H9 (cell line): ENCODE measurements around the gene GNAS-AS1. TPM values are rescaled to one million over a fixed set of nuclear protein-coding genes. Genes with fewer than 3 reads are reported as not detected.
A peak's percentile ranks its signal among the peaks of the same experiment; 100 is the strongest.

ENCODE experiments used
- DNase-seq: peaks from one replicate; pipeline ENCODE4 v3.0.0-alpha.2; 2017
- H2AFZ ChIP-seq: one replicate; pipeline ENCODE4 v1.6.1; 2013; ENCODE audit warnings: mild to moderate bottlenecking, low read length, control low read depth, moderate library complexity
- H2AK5ac ChIP-seq: 2 replicates; pipeline ENCODE4 v1.6.1; 2013; ENCODE audit warnings: low read length, control low read depth, mixed read lengths; ENCODE audit not compliant: insufficient read length
- H2BK120ac ChIP-seq: one replicate; pipeline ENCODE4 v1.6.1; 2013; ENCODE audit warnings: low read depth, mild to moderate bottlenecking, low read length, control low read depth, inconsistent platforms; ENCODE audit not compliant: poor library complexity, severe bottlenecking
- H2BK12ac ChIP-seq: 2 replicates; pipeline ENCODE4 v1.6.1; 2013; ENCODE audit warnings: low read length, control low read depth, mixed read lengths, low read depth; ENCODE audit not compliant: insufficient read length
- H2BK15ac ChIP-seq: 2 replicates; pipeline ENCODE4 v1.6.1; 2013; ENCODE audit warnings: low read depth, low read length, control low read depth
- H2BK20ac ChIP-seq: one replicate; pipeline ENCODE4 v1.6.1; 2013; ENCODE audit warnings: low read depth, mild to moderate bottlenecking, low read length, control low read depth, inconsistent platforms; ENCODE audit not compliant: poor library complexity, severe bottlenecking
- H2BK5ac ChIP-seq: 2 replicates; pipeline ENCODE4 v1.6.1; 2013; ENCODE audit warnings: low read length, control low read depth, mixed read lengths; ENCODE audit not compliant: insufficient read length
- H3K14ac ChIP-seq: 2 replicates; pipeline ENCODE4 v1.6.1; 2013; ENCODE audit warnings: low read length, control low read depth; ENCODE audit not compliant: insufficient read depth
- H3K18ac ChIP-seq: 2 replicates; pipeline ENCODE4 v1.6.1; 2013; ENCODE audit warnings: low read depth, mild to moderate bottlenecking, mixed read lengths, low read length, control low read depth; ENCODE audit not compliant: insufficient read length
- H3K23ac ChIP-seq: 2 replicates; pipeline ENCODE4 v1.6.1; 2013; ENCODE audit warnings: low read length, control low read depth, mixed read lengths, low read depth; ENCODE audit not compliant: insufficient read length
- H3K23me2 ChIP-seq: 2 replicates; pipeline ENCODE4 v1.6.1; 2013; ENCODE audit warnings: low read depth, mild to moderate bottlenecking, mixed read lengths, low read length, control low read depth; ENCODE audit not compliant: insufficient read length, poor library complexity, severe bottlenecking
- H3K27ac ChIP-seq: 2 replicates; pipeline ENCODE4 v1.5.1; 2013; ENCODE audit warnings: low read length, control low read depth, mixed read lengths, low read depth; ENCODE audit not compliant: insufficient read length
- H3K27me3 ChIP-seq: 2 replicates; pipeline ENCODE4 v1.6.1; 2013; ENCODE audit warnings: low read length, control low read depth, inconsistent platforms; ENCODE audit not compliant: insufficient read depth
- H3K4ac ChIP-seq: 2 replicates; pipeline ENCODE4 v1.6.1; 2013; ENCODE audit warnings: low read depth, mild to moderate bottlenecking, control low read depth, inconsistent platforms, low read length, moderate library complexity
- H3K4me1 ChIP-seq: 2 replicates; pipeline ENCODE4 v1.6.1; 2013; ENCODE audit warnings: low read length, control low read depth, inconsistent platforms; ENCODE audit not compliant: insufficient read depth
- H3K4me2 ChIP-seq: 2 replicates; pipeline ENCODE4 v1.6.1; 2013; ENCODE audit warnings: low read length, control low read depth, mixed read lengths; ENCODE audit not compliant: insufficient read length, insufficient read depth
- H3K56ac ChIP-seq: 2 replicates; pipeline ENCODE4 v1.6.1; 2013; ENCODE audit warnings: low read depth, mild to moderate bottlenecking, mixed read lengths, low read length, control low read depth; ENCODE audit not compliant: insufficient read length
- H3K79me1 ChIP-seq: 2 replicates; pipeline ENCODE4 v1.6.1; 2013; ENCODE audit warnings: low read depth, mild to moderate bottlenecking, moderate library complexity, low read length, control low read depth, inconsistent platforms; ENCODE audit not compliant: insufficient read depth, poor library complexity, severe bottlenecking
- H3K79me2 ChIP-seq: 2 replicates; pipeline ENCODE4 v1.6.1; 2013; ENCODE audit warnings: low read length, control low read depth, inconsistent platforms; ENCODE audit not compliant: insufficient read depth
- H3K9ac ChIP-seq: 2 replicates; pipeline ENCODE4 v1.6.1; 2013; ENCODE audit warnings: low read length, control low read depth, mixed read lengths; ENCODE audit not compliant: insufficient read length; ENCODE audit errors: extremely low read depth
- H3K9me3 ChIP-seq: one replicate; pipeline ENCODE4 v1.6.1; 2013; ENCODE audit warnings: low read depth, low read length, inconsistent platforms; ENCODE audit not compliant: control insufficient read depth
- H3T11ph ChIP-seq: one replicate; pipeline ENCODE4 v1.6.1; 2013; ENCODE audit warnings: mild to moderate bottlenecking, low read length, control low read depth, inconsistent platforms
- H4K20me1 ChIP-seq: one replicate; pipeline ENCODE4 v1.6.1; 2013; ENCODE audit not compliant: control insufficient read depth, insufficient read length, insufficient read depth
- H4K5ac ChIP-seq: 2 replicates; pipeline ENCODE4 v1.6.1; 2013; ENCODE audit warnings: low read depth, mild to moderate bottlenecking, mixed read lengths, low read length, control low read depth; ENCODE audit not compliant: insufficient read length
- H4K8ac ChIP-seq: replicated peaks from 2 replicates; pipeline ENCODE4 v1.6.1; 2013; ENCODE audit warnings: low read length, control low read depth, mixed read lengths, low read depth; ENCODE audit not compliant: insufficient read length
- H4K91ac ChIP-seq: 2 replicates; pipeline ENCODE4 v1.6.1; 2013; ENCODE audit warnings: low read depth, mild to moderate bottlenecking, moderate library complexity, mixed read lengths, low read length, control low read depth; ENCODE audit not compliant: insufficient read length
- H3K27ac Mint-ChIP-seq, 3 experiments: 2 replicates in 2 of 3; 3 replicates in 1 of 3; pipeline ENCODE4 v1.8.0; 2020 to 2021; ENCODE audit warnings: mixed read lengths in 3 of 3, mild to moderate bottlenecking in 1 of 3, moderate library complexity in 1 of 3
- H3K27me3 Mint-ChIP-seq: 2 replicates; pipeline ENCODE4 v1.8.0; 2021; ENCODE audit warnings: low read depth, mild to moderate bottlenecking, moderate library complexity, mixed read lengths
- H3K36me3 Mint-ChIP-seq, 3 experiments: 2 replicates in 2 of 3; 3 replicates in 1 of 3; pipeline ENCODE4 v1.8.0; 2020 to 2021; ENCODE audit warnings: low read depth in 3 of 3, mixed read lengths in 3 of 3; ENCODE audit not compliant: insufficient read depth in 1 of 3
- H3K4me1 Mint-ChIP-seq, 2 experiments: 2 replicates each; pipeline ENCODE4 v1.8.0; 2020; ENCODE audit warnings: mixed read lengths in 2 of 2
- H3K4me3 Mint-ChIP-seq, 2 experiments: 2 replicates in 1 of 2; 3 replicates in 1 of 2; pipeline ENCODE4 v1.8.0; 2020 to 2021; ENCODE audit warnings: mild to moderate bottlenecking in 2 of 2, mixed read lengths in 2 of 2, moderate library complexity in 1 of 2
- H3K9me3 Mint-ChIP-seq, 2 experiments: 2 replicates in 1 of 2; 3 replicates in 1 of 2; pipeline ENCODE4 v1.8.0; 2020; ENCODE audit warnings: mild to moderate bottlenecking in 2 of 2, mixed read lengths in 2 of 2, moderate library complexity in 1 of 2
- WGBS: extraction: QIAGEN DNeasy Blood & Tissue Kit; methylation state at CpG from one replicate; pipeline ENCODE4 v1.1.7; 2013; ENCODE audit warnings: missing lambda C conversion rate, low lambda C conversion rate, mixed read lengths; ENCODE audit not compliant: insufficient read length; ENCODE audit errors: extremely low coverage; 5-methylcytosine and 5-hydroxymethylcytosine counted together
- total RNA-seq: library from RNA; stranded (reverse); gene quantifications from 2 replicates; pipeline ENCODE4 v1.2.1, GENCODE V29; 2021
- TF ChIP-seq, protein P1 (sequence below): fragments of 200-600 bp; sonication (generic); conservative IDR thresholded peaks from 3 replicates; pipeline ENCODE4 v1.8.0; 2021; ENCODE audit warnings: antibody characterized with exemption, mild to moderate bottlenecking

The GNAS-AS1 gene
- total RNA-seq, 1 experiment from 2014 or later: 11.3 TPM

DNA sequence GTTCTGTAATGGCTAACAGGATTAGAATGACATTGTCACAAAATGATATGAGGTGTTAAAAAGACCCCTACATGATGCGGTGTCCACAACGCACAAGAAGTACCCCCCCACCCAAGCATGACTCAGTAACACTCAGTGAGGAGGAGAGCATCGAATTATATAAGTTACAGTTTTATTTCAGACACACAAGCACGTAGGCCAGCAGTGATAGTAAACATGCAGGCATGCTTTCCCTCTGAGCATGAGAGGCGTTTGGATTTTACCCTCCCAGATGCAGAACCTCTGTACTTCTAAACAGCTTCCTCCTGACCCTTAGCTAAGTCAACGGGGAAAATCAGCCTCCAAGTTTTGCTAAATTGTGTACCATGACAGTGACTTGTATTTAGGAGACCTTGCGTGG is 25.7 kb upstream of the GNAS-AS1 start:
- Histone ChIP-seq H4K20me1 (no peaks in the 10 kb centered on the region), H3K4ac (no peak overlapping the region), H3K79me2 (no peaks in the 10 kb centered on the region), H2BK5ac (no peak overlapping the region), H3K79me1 (no peaks in the 10 kb centered on the region), H4K91ac (no peak overlapping the region), H3K14ac (no peak overlapping the region), H4K8ac (no peak overlapping the region), H3K18ac (no peak overlapping the region), H3K27ac (no peak overlapping the region), H3K23ac (no peak overlapping the region), H3K27me3 (no peaks in the 10 kb centered on the region), H4K5ac (no peak overlapping the region), H3K9me3 (no peaks in the 10 kb centered on the region), H2BK15ac (no peak overlapping the region), H3K4me1 (peaks cover 2% of the 10 kb centered on the region; the same call in 1 of the 2 replicates), H2BK120ac (no peak overlapping the region), H2BK12ac (no peak overlapping the region), H3T11ph (no peak overlapping the region), H3K56ac (no peak overlapping the region), H3K23me2 (no peaks in the 10 kb centered on the region), H3K4me2 (no peak overlapping the region), H2AFZ (no peak overlapping the region), H3K9ac (no peak overlapping the region), H2AK5ac (no peak overlapping the region), H2BK20ac (no peak overlapping the region)
- TF ChIP-seq, protein P1, sequence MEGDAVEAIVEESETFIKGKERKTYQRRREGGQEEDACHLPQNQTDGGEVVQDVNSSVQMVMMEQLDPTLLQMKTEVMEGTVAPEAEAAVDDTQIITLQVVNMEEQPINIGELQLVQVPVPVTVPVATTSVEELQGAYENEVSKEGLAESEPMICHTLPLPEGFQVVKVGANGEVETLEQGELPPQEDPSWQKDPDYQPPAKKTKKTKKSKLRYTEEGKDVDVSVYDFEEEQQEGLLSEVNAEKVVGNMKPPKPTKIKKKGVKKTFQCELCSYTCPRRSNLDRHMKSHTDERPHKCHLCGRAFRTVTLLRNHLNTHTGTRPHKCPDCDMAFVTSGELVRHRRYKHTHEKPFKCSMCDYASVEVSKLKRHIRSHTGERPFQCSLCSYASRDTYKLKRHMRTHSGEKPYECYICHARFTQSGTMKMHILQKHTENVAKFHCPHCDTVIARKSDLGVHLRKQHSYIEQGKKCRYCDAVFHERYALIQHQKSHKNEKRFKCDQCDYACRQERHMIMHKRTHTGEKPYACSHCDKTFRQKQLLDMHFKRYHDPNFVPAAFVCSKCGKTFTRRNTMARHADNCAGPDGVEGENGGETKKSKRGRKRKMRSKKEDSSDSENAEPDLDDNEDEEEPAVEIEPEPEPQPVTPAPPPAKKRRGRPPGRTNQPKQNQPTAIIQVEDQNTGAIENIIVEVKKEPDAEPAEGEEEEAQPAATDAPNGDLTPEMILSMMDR: no peak
- Mint-ChIP-seq H3K9me3 (no peaks in the 10 kb centered on the region; a peak in 1 of 5 replicates), H3K36me3 (peaks cover 0 to 4% (median 0%) of the 10 kb centered on the region in 3 experiments; a peak in 3 of 7 replicates), H3K27me3 (no peaks in the 10 kb centered on the region; the same call in none of the 2 replicates), H3K4me1 (peaks cover 55 to 73% of the 10 kb centered on the region in 2 experiments), H3K27ac (peak overlapping the region in 1 of 3 experiments; percentile 56; a peak in 2 of 7 replicates), H3K4me3 (peak overlapping the region; percentile 2 to 25; a peak in 2 of 5 replicates)
- no peak for DNase-seq
- WGBS: no CpG with 5 or more reads among the region's 7 CpGs
